A549 (cell line): Measurements from ENCODE around the gene KIF9. TPM values are rescaled to one million over a fixed set of nuclear protein-coding genes. Genes with fewer than 3 reads are reported as not detected.

Experiments used
- ATAC-seq, 2 experiments: fragments of 200-7000 bp in 1 of 2; fragments of >200 bp in 1 of 2; cut with Nextera tagmentation in 1 of 2; cut with Tn5 transposase in 1 of 2; 3 replicates each; pipeline versions ENCODE4 v1.8.0 to v1.9.1; 2018 to 2020; ENCODE audit warnings: mild to moderate bottlenecking in 1 of 2, moderate library complexity in 1 of 2
- CTCF ChIA-PET: fragments of 300-600 bp; sonication (Branson Sonifier 250); formaldehyde crosslinking; extraction: SDS; loops from one replicate; lab custom pipeline; 2021; ENCODE audit warnings: antibody characterized with exemption, inconsistent platforms; lab: Yijun Ruan, JAX
- POLR2A ChIA-PET: fragments of 350-600 bp; formaldehyde crosslinking; extraction: SDS; loops from one replicate; lab custom pipeline; 2021; ENCODE audit warnings: antibody characterized with exemption, inconsistent platforms; lab: Yijun Ruan, JAX
- DNase-seq, 2 experiments: peaks; one replicate each; pipeline versions ENCODE4 v3.0.0 to v3.0.0-alpha.2; 2011 to 2016; ENCODE audit warnings: low read depth in 1 of 2, low spot score in 1 of 2
- FAIRE-seq: peaks from 2 replicates; lab custom pipeline; 2011; peaks lifted over from hg19 to GRCh38; lab: Jason Lieb, UNC
- H3K27ac ChIP-seq, 2 experiments: fragments of >200 bp; sonication (Bioruptor Twin); formaldehyde crosslinking; 3 replicates each; pipeline ENCODE4 v1.5.1; 2016 to 2017
- H3K4me1 ChIP-seq: fragments of >200 bp; sonication (Bioruptor Twin); formaldehyde crosslinking; 3 replicates; pipeline ENCODE4 v1.6.1; 2016
- H3K4me2 ChIP-seq: fragments of >200 bp; sonication (Bioruptor Twin); formaldehyde crosslinking; 3 replicates; pipeline ENCODE4 v1.6.1; 2016
- H3K4me3 ChIP-seq: fragments of >200 bp; sonication (Bioruptor Twin); formaldehyde crosslinking; 3 replicates; pipeline ENCODE4 v1.5.1; 2016
- H3K9me3 ChIP-seq: fragments of >200 bp; sonication (Bioruptor Twin); formaldehyde crosslinking; 3 replicates; pipeline ENCODE4 v1.6.1; 2016
- BCL3 ChIP-seq: fragments of >200 bp; sonication (Bioruptor Twin); formaldehyde crosslinking; IDR thresholded peaks from 3 replicates; pipeline ENCODE4 v1.6.1; 2016
- BHLHE40 ChIP-seq: IDR thresholded peaks from 2 replicates; pipeline ENCODE4 v1.6.1; 2012; ENCODE audit warnings: low read depth, low read length, inconsistent platforms
- CHD2 ChIP-seq: fragments of 150-350 bp; IDR thresholded peaks from 2 replicates; pipeline ENCODE4 v1.6.1; 2014; ENCODE audit warnings: low read length; ENCODE audit not compliant: partially characterized antibody
- CHD4 ChIP-seq: fragments of 200-600 bp; sonication (generic); IDR thresholded peaks from 2 replicates; pipeline ENCODE4 v1.6.1; 2016; ENCODE audit warnings: antibody characterized with exemption, mild to moderate bottlenecking, borderline replicate concordance
- E2F6 ChIP-seq: IDR thresholded peaks from 2 replicates; pipeline ENCODE4 v1.6.1; 2012; ENCODE audit warnings: low read depth, borderline replicate concordance
- EHMT2 ChIP-seq: fragments of 200-600 bp; sonication (generic); IDR thresholded peaks from 2 replicates; pipeline ENCODE4 v1.6.1; 2016; ENCODE audit warnings: antibody characterized with exemption, low read depth, mild to moderate bottlenecking, moderate library complexity
- EP300 ChIP-seq, 2 experiments: fragments of >200 bp; sonication (Bioruptor Twin); formaldehyde crosslinking; IDR thresholded peaks; 2 replicates in 1 of 2; 3 replicates in 1 of 2; pipeline ENCODE4 v1.6.1; 2016 to 2017
- FOSL2 ChIP-seq, 2 experiments: fragments of 450-650 bp in 1 of 2; fragments of >200 bp in 1 of 2; sonication (Bioruptor Twin) in 1 of 2; formaldehyde crosslinking; IDR thresholded peaks; 2 replicates each; pipeline versions ENCODE4 v1.5.0 to v1.6.1; 2016 to 2020; ENCODE audit warnings: mild to moderate bottlenecking in 1 of 2, moderate library complexity in 1 of 2
- FOXS1 ChIP-seq: fragments of 250-450 bp; sonication (Bioruptor Pico); IDR thresholded peaks from 2 replicates; pipeline ENCODE4 v1.5.0; 2020; ENCODE audit warnings: mild to moderate bottlenecking, moderate library complexity
- GATA3 ChIP-seq: IDR thresholded peaks from 2 replicates; pipeline ENCODE4 v1.6.1; 2012; ENCODE audit warnings: borderline replicate concordance
- HDAC2 ChIP-seq: fragments of 200-600 bp; sonication (generic); IDR thresholded peaks from 2 replicates; pipeline ENCODE4 v1.6.1; 2016
- HEYL ChIP-seq: fragments of 250-450 bp; sonication (Bioruptor Pico); IDR thresholded peaks from 2 replicates; pipeline ENCODE4 v1.8.0; 2021; ENCODE audit warnings: mild to moderate bottlenecking, moderate library complexity
- HOXA7 ChIP-seq: fragments of 250-450 bp; sonication (Bioruptor Pico); IDR thresholded peaks from 2 replicates; pipeline ENCODE4 v1.5.0; 2020; ENCODE audit warnings: mild to moderate bottlenecking, moderate library complexity
- HOXB13 ChIP-seq: fragments of 250-450 bp; sonication (Bioruptor Pico); IDR thresholded peaks from 2 replicates; pipeline ENCODE4 v1.5.0; 2020; ENCODE audit warnings: low read depth, mild to moderate bottlenecking, moderate library complexity
- KDM1A ChIP-seq: fragments of 200-600 bp; sonication (generic); IDR thresholded peaks from 2 replicates; pipeline ENCODE4 v1.6.1; 2016; ENCODE audit warnings: low read depth, mild to moderate bottlenecking
- KDM5A ChIP-seq: fragments of 200-600 bp; sonication (generic); IDR thresholded peaks from 2 replicates; pipeline ENCODE4 v1.6.1; 2016; ENCODE audit warnings: antibody characterized with exemption, mild to moderate bottlenecking
- MAX ChIP-seq: IDR thresholded peaks from 2 replicates; pipeline ENCODE4 v1.6.1; 2012
- MAZ ChIP-seq: fragments of 150-350 bp; IDR thresholded peaks from 2 replicates; pipeline ENCODE4 v1.6.1; 2014; ENCODE audit warnings: antibody characterized with exemption, low read depth, low read length, borderline replicate concordance
- MYC ChIP-seq: IDR thresholded peaks from 2 replicates; pipeline ENCODE4 v1.6.1; 2012; ENCODE audit warnings: mild to moderate bottlenecking, inconsistent platforms, low read length, improper control_type of control experiment, borderline replicate concordance
- PBX3 ChIP-seq: IDR thresholded peaks from 2 replicates; pipeline ENCODE4 v1.6.1; 2012
- POLR2A ChIP-seq: IDR thresholded peaks from 2 replicates; pipeline ENCODE4 v1.6.1; 2012; ENCODE audit warnings: mild to moderate bottlenecking, low read length
- POLR2AphosphoS2 ChIP-seq: conservative IDR thresholded peaks from 2 replicates; pipeline ENCODE4 v1.6.1; 2012; ENCODE audit warnings: low read length, improper control_type of control experiment, inconsistent platforms
- RAD21 ChIP-seq, 2 experiments: fragments of >200 bp in 1 of 2; sonication (Bioruptor Twin) in 1 of 2; formaldehyde crosslinking in 1 of 2; IDR thresholded peaks in 1 of 2; conservative IDR thresholded peaks in 1 of 2; 2 replicates in 1 of 2; 3 replicates in 1 of 2; pipeline ENCODE4 v1.6.1; 2012 to 2018; ENCODE audit warnings: inconsistent platforms in 1 of 2
- RCOR1 ChIP-seq: fragments of 150-350 bp; IDR thresholded peaks from 2 replicates; pipeline ENCODE4 v1.6.1; 2014; ENCODE audit warnings: antibody characterized with exemption, low read length, low read depth
- REST ChIP-seq: fragments of 200-600 bp; sonication (generic); IDR thresholded peaks from 2 replicates; pipeline ENCODE4 v1.6.1; 2016; ENCODE audit warnings: antibody characterized with exemption, mild to moderate bottlenecking, moderate library complexity
- SMC3 ChIP-seq: fragments of >200 bp; sonication (Bioruptor Twin); formaldehyde crosslinking; IDR thresholded peaks from 3 replicates; pipeline ENCODE4 v1.6.1; 2018; ENCODE audit warnings: inconsistent platforms
- SREBF2 ChIP-seq: fragments of 450-650 bp; IDR thresholded peaks from 2 replicates; pipeline ENCODE4 v1.6.1; 2014; ENCODE audit warnings: mild to moderate bottlenecking, moderate library complexity
- TFCP2L1 ChIP-seq: fragments of 250-450 bp; sonication (Bioruptor Pico); IDR thresholded peaks from 2 replicates; pipeline ENCODE4 v1.5.0; 2021; ENCODE audit warnings: mild to moderate bottlenecking
- TP53 ChIP-seq: fragments of 250-450 bp; sonication (Bioruptor Pico); IDR thresholded peaks from 2 replicates; pipeline ENCODE4 v1.5.0; 2021; ENCODE audit warnings: mild to moderate bottlenecking, moderate library complexity
- USF2 ChIP-seq: fragments of 450-650 bp; IDR thresholded peaks from 2 replicates; pipeline ENCODE4 v1.6.1; 2014; ENCODE audit warnings: antibody characterized with exemption
- ZSCAN20 ChIP-seq: fragments of 250-450 bp; sonication (Bioruptor Pico); IDR thresholded peaks from 2 replicates; pipeline ENCODE4 v1.8.0; 2022; ENCODE audit warnings: mild to moderate bottlenecking, moderate library complexity
- WGBS: methylation state at CpG from one replicate; pipeline ENCODE4 v1.1.6; 2017; ENCODE audit errors: missing lambda C conversion rate; 5-methylcytosine and 5-hydroxymethylcytosine counted together
- polyA minus RNA-seq: library from RNA; depleted of rRNA, polyadenylated mRNA; stranded (reverse); fragments of >200 nt; gene quantifications from 2 replicates; pipeline ENCODE4 v1.2.3, GENCODE V29; 2011; rRNA and poly(A)+ RNA removed
- polyA plus RNA-seq, 4 experiments: library from polyadenylated mRNA; depleted of rRNA in 3 of 4; stranded (reverse); fragments of >200 nt; fragmentation: RNase III in 1 of 4; extraction: RNeasy Plus Mini Kit Qiagen cat#74134 plus additional on column Dnase treatment in 1 of 4; gene quantifications; 2 replicates in 3 of 4; 3 replicates in 1 of 4; pipeline ENCODE4 v1.2.3, GENCODE V29; 2011 to 2017

Gene KIF9
- polyA plus RNA-seq (2011; rRNA removed) (8.9 and 15.5 TPM in 2 replicates), polyA plus RNA-seq (2017; fragmentation: RNase III; extraction: RNeasy Plus Mini Kit Qiagen cat#74134 plus additional on column Dnase treatment) (12.6 to 16.6 TPM (median 14.0 TPM) in 3 replicates), polyA minus RNA-seq (4.3 and 5.9 TPM in 2 replicates)
- 8.4 and 11.2 TPM in 2 replicates for polyA plus RNA-seq (2012; cell fraction: cytosol; rRNA removed)
- polyA plus RNA-seq (2012; cell fraction: nucleus; rRNA removed) = 5.4 and 9.7 TPM in 2 replicates

- WGBS = 0% methylated on average over 21 of the region's 82 CpGs
- no peak for TF ChIP-seq HOXA7
- TF ChIP-seq HDAC2 = no peak
- TF ChIP-seq RCOR1 = no peak
- TF ChIP-seq KDM1A = no peak
- TF ChIP-seq E2F6 = peak; percentile 63; the same call in 1 of the 2 replicates
- TF ChIP-seq MYC = peak; percentile 49
- TF ChIP-seq EHMT2 = no peak
- TF ChIP-seq GATA3 = no peak
- peak; percentile 88 for TF ChIP-seq MAX
- no peak for TF ChIP-seq POLR2AphosphoS2
- TF ChIP-seq POLR2A = peak; percentile 75
- TF ChIP-seq TFCP2L1 (CRISPR knock-in tag) = no peak
- TF ChIP-seq ZSCAN20 (CRISPR knock-in tag) = no peak
- TF ChIP-seq RAD21 (conservative IDR thresholded peaks at IDR 0.05 in 1 of 2, IDR thresholded peaks at IDR 0.05 in 1 of 2) = no peak
- peak; percentile 34 for TF ChIP-seq REST
- peak; percentile 79 for TF ChIP-seq KDM5A
- TF ChIP-seq FOXS1 (CRISPR knock-in tag) = no peak
- no peak for TF ChIP-seq USF2
- TF ChIP-seq PBX3 = 0 out of 2 replicates have a peak, but pooled peaks have one; percentile 23
- no peak for TF ChIP-seq BHLHE40
- TF ChIP-seq TP53 (CRISPR knock-in tag) = no peak; the same call in 1 of the 2 replicates
- TF ChIP-seq CHD4 = no peak
- TF ChIP-seq SREBF2 = no peak
- no peak for TF ChIP-seq EP300 (IDR thresholded peaks at IDR 0.05)
- TF ChIP-seq BCL3 = no peak
- TF ChIP-seq HOXB13 = no peak
- no peak for TF ChIP-seq CHD2
- TF ChIP-seq FOSL2 (IDR thresholded peaks at IDR 0.05) = no peak
- no peak for TF ChIP-seq FOSL2 (CRISPR knock-in tag; IDR thresholded peaks at IDR 0.05)
- TF ChIP-seq SMC3 = no peak
- TF ChIP-seq HEYL (CRISPR knock-in tag) = no peak
- no peak for TF ChIP-seq MAZ
These were observed at the start of gene KIF9, which contains the start of gene KLHL18 for GRCh38 chr3:47282424-47283192. TSS of gene KIF9 (minus strand) at chr3:47282799. CDS start at chr3:47277374, 5,425 bp downstream. TSS of gene KLHL18 (plus strand) at chr3:47282944. CDS start at chr3:47282966, 22 bp downstream.

More at GRCh38 chr3:47282424-47283192, at the start of gene KIF9, which contains the start of gene KLHL18:
- CTCF ChIA-PET = interaction anchor here (0.6 to 1.0 kb wide), 3 partner anchors 15 to 242 kb away, joined by 3 read pairs; no protein-coding TSS in a partner anchor
- ATAC-seq (peak; percentile 91 to 93), FAIRE-seq (no peak), DNase-seq (peak; percentile 93)
- peak within 1 kb of the TSS; percentile 85 for H3K4me3 ChIP-seq
- H3K27ac ChIP-seq = peak within 1 kb of the TSS; percentile 91 to 99
- POLR2A ChIA-PET = interaction anchor here (1.0 to 1.6 kb wide), 2 partner anchors 98 to 118 kb away, joined by 3 to 4 read pairs; partner anchors contain the start of gene SETD2
- peak within 1 kb of the TSS; percentile 98 for H3K4me2 ChIP-seq
- no peaks in the 10 kb centered on the region for H3K9me3 ChIP-seq
- peaks cover 13% of the 10 kb centered on the region for H3K4me1 ChIP-seq
